VCaP (cell line): ENCODE measurements around the gene SPINT4.

ENCODE experiments used
- H3K27ac ChIP-seq: fragments of 450-650 bp; 2 replicates; pipeline ENCODE4 v1.5.1; 2017
- CTCF ChIP-seq: fragments of 450-650 bp; conservative IDR thresholded peaks from 2 replicates; pipeline ENCODE4 v1.5.1; 2017; ENCODE audit warnings: mild to moderate bottlenecking, moderate library complexity

Gene SPINT4

DNA sequence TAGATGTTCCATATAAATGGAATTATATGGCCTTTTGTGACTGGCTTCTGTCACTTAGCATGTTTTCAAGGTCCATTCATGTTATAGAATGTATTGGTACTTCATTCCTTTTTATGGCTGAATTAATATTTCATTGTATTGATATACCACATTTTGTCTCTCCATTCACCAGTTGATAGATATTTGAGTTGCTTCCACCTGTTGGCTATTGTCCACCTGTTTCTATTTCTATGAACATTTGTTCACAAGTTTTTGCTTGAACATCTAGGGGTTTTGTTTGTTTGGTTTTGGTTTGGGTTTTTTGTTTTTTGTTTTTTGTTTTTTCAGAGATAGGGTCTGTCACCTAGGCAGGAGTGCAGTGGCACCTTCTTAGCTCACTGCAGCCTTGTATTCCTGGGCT lies 46.3 kb downstream of the SPINT4 start:
- no peak for TF ChIP-seq CTCF
- no peak overlapping the region for H3K27ac ChIP-seq

- H3K27ac ChIP-seq: no peak overlapping the region; the same call in 1 of the 2 replicates
- peak; percentile 96 for TF ChIP-seq CTCF
These were observed 49.1 kb downstream of the SPINT4 start for GRCh38 chr20:45771182-45771759.

DNA sequence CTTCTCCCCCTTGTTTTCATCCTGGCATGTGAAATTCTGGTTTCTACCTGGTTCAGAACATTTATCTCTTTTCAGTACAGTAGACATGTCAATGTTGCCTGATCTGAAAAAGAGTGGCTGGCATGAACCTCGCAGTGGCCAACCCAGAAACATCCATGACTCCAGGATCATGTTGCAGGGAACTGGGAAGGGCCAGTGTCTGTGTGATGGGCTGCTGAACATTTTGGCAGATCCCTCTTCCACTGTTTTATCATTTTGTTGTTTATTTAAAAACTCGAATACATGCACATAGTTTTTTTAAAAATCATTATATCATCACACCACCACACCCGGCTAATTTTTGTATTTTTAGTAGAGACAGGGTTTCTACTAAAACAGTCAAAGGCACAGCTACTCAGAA lies 50.5 kb downstream of the SPINT4 start:
- H3K27ac ChIP-seq: no peak overlapping the region
- no peak for TF ChIP-seq CTCF

DNA sequence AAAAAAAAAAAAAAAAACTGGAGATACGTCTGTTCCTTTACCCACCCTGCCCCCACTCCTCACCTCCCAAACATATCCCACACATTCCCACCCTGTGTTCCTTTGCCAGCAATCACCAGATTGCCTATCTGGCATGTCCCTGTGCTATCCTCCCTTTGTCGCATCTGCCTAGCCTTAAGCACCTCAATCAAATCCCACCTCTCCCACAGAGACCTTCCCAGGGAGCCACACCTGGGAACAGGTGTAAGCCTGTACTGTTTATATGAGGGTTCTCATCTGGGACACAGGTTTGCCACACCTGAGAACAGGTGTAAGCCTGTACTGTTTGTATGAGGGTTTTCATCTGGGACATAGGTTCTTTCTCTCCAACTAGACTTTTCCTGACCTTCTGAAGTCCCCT lies 52.8 kb downstream of the SPINT4 start:
- no peak for TF ChIP-seq CTCF
- no peak overlapping the region for H3K27ac ChIP-seq

GRCh38 chr20:45775411-45775810 lies 53.3 kb downstream of the SPINT4 start:
- TF ChIP-seq CTCF: no peak
- no peak overlapping the region for H3K27ac ChIP-seq
